Epidermal melanocyte (primary cell): Measurements from ENCODE around the gene TSNAX.

Source experiments
- DNase-seq: peaks from one replicate; pipeline ENCODE4 v3.0.0; 2011; ENCODE audit warnings: low spot score; ENCODE audit not compliant: insufficient read length

The TSNAX gene

GRCh38 chr1:231601824-231602672 is 73.6 kb downstream of the TSNAX start:
- DNase-seq = no peak

- no peak for DNase-seq
Measured at GRCh38 chr1:231602673-231602984, 74.2 kb downstream of the TSNAX start.

DNA sequence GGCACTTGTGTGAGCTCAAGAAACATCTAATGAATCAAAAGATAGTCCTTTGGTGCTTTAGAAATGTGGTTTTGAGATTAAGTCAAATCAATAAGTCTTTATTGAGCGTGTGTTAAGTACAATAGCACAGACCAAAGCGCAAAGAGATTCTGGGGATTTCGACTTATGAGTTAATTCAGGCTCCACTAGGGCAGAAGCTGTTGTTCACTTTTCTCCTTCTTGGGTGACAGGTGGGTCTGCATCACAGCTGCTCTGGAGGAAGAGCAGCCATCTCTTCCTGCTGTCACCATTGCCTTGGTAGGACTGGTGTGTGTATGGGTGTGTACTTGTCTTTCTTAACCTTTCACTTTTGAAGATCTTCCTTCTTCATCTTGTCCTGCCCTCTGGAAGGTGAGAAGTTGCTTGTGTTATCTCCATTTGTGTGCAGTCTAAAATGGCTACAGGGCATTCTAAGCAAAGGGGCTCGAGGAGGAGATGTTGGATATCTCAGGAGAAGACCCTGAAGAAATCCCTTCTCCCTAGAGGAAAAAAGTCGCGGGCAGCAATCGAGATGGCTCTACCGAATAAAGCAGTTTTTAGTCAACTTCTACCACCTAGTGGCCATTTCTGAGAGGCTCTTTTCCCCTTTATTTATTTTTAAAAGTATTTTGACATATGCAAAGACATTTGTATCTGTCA is 75.3 kb downstream of the TSNAX start:
- no peak for DNase-seq

DNA sequence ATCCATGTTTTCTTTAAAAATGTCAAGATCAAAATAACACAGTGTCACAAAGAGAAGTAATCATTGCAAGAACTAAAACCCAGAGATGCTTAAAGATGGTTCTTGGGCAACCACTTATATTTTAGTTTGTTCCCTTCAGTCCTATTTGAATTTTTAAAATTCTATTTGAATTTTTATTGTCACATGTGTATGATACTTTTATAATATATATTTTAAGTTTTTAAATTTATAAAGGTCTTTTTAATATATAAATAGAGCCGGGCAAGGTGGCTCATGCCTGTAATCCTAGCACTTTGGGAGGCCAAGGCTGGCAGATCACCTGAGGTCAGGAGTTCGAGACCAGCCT is 75.8 kb downstream of the TSNAX start:
- no peak for DNase-seq

DNA sequence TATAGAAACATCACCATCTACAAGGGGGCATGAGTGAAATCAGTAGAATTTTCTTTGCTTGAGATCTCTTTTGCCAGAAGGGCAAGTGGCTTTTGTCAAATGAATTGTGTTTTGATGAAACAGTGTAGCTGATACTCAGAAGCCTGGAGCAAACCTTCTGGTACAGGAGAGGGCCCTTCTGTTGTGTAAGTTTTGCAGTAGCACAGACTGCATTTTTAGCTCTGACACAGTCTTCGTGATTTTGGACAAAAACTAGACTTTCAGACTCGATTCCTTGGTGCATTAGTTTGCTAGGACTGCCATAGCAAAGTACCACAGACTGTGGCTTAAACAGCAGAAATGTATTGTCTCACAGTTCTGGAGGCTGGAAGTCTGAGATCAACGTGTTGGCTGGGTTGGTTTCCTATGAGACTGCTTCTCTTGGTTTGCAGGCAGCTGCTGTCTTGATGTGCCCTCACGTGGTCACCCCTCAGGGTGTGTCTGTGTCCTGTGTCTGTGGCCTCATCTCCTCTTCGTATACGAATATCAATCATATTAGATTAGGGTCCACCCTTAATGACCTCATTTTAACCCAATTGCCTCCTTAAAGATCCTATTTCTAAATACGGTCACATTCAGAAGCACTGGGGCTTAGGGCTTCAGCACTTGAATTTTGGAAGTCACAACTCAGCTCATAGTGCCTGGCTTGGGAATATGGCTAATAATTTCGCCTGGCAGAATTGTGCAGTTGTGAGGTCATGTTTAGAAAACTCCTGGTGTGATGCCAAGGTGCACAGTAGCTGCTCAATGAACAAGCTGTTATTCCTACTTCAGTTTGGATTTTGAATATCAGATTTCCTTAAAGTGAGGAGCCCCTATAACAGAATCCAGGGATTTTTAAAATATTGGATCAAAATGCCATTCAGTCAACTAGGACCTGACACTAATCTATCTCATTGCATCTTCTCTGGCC is 77.0 kb downstream of the TSNAX start:
- DNase-seq = no peak

DNA sequence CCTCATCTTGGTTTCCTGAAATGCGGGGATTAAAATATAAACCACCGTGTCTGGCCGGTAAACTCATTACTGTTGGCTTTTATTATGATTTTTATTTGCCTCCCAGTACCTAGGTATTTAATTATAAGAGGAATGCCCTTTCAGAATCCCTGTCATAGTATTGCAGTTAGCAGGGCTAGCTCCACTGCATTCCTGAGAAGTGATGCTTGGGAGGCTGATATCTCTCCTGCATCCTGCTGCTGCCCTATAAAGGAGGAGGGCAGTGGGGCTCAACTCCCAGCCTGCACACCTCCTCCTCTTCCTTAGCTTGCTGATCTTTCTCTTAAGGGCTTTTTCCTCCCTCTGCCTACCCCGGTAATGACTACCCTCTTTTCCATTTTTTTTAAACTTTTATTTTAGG is 78.2 kb downstream of the TSNAX start:
- no peak for DNase-seq

DNA sequence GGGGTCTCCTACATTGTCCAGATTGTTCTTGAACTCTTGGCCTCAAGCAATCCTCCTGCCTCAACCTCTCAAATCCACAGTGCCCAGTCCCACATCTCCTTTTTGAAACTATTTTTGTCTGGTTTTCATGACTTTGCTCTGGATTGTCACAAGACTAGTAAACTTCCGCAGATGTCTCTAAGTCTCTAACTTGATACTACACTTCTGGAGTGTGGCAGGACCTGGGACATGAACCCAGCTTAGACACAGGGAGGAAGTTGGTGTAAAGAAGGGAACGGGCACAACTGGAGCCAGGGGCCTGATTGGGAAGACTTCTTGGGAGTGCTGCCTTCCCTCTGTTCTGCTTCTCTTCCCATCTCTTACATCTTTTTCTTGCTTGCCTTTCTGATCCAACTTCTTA is 81.9 kb downstream of the TSNAX start:
- DNase-seq = no peak

- DNase-seq = no peak
Measured at GRCh38 chr1:231611111-231611510, 82.6 kb downstream of the TSNAX start.

DNA sequence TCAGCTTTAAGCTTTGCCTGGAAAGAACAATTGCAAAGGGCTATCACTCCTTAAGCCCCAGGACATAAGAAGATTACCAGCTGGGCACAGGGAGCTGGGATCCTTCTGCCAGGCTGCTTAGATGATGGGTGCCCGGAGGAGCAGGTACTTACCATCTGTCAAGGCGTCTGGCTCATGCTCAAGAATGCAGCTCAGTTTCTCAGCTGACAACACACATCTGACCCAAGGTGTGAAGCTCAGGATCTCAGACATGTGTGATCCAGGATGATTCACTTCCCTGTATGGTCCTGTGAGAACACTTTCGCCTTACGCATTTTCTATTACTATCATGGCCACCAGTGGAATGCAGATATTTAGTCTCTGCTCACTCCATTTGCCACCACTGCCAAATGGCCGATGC is 83.4 kb downstream of the TSNAX start:
- DNase-seq = no peak

GRCh38 chr1:231612393-231613089 is 84.1 kb downstream of the TSNAX start:
- no peak for DNase-seq

DNA sequence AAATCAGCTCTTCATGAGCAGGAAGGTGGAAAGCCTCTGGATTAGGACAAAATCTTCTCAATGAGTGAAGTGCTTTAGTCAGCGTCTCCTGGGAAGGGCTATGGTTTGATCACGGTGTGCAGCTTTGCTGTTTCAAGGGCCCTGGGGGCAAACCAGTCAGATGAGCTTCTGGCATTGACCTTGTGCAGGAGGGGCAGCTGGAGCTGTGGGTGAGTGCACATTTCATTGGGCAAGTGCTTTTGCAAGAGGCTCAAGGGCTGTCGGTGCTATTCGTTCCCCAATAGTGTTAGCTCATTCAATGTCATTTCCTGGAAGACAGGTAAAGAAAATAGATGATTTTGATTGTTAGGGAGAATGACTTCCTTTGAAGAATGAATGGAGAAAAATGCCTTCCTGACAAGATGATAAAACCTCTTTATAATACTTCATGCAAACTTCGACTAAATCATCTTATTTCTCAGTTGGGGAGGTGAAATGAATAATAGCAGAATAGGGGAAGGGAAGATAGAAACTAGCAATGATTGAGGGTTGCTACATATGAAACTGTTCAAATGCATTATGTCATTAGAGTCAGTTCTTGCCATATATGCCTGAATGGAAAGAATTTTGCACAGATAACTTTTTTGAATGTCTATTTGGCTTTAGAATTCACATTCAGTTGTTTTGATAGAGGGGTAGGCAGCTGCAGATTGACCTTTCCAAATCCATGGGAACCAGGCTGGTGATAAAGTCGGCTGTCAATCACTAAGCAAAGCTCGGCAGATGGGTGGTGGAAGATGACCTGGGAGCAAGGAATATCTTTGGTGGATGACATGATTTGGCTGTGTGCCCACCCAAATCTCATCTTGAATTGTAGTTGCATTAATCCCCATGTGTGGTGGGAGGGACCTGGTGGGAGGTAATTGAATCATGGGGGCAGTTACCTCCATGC is 85.2 kb downstream of the TSNAX start:
- no peak for DNase-seq
